WTC11 (cell line): ENCODE data around the gene TMEM121B. TPM values are rescaled to one million over a fixed set of nuclear protein-coding genes. Genes with fewer than 3 reads are reported as not detected.

Source experiments
- ATAC-seq: fragments of 200-7000 bp; cut with Tn5 transposase; 2 replicates; pipeline ENCODE4 v1.10.0; 2021; ENCODE audit warnings: mild to moderate bottlenecking, moderate library complexity
- CTCF ChIA-PET: fragments of 300-600 bp; sonication (Branson Sonifier 250); formaldehyde crosslinking; loops from one replicate; lab custom pipeline; 2021; ENCODE audit warnings: antibody characterized with exemption; lab: Charles Lee
- POLR2A ChIA-PET: fragments of 350-600 bp; sonication (Branson Sonifier 250); formaldehyde crosslinking; loops from one replicate; lab custom pipeline; 2021; ENCODE audit warnings: antibody characterized with exemption; lab: Charles Lee
- DNase-seq: peaks from one replicate; pipeline ENCODE4 v3.0.0; 2021; ENCODE audit warnings: low spot score
- H3K27ac Mint-ChIP-seq: 2 replicates; pipeline ENCODE4 v1.8.0; 2021; ENCODE audit warnings: mixed read lengths
- H3K27me3 Mint-ChIP-seq: 2 replicates; pipeline ENCODE4 v1.8.0; 2021; ENCODE audit warnings: low read depth, mild to moderate bottlenecking, moderate library complexity, mixed read lengths
- H3K36me3 Mint-ChIP-seq: 2 replicates; pipeline ENCODE4 v1.8.0; 2021; ENCODE audit warnings: mixed read lengths
- H3K4me1 Mint-ChIP-seq: 2 replicates; pipeline ENCODE4 v1.8.0; 2022; ENCODE audit warnings: mixed read lengths
- H3K4me3 Mint-ChIP-seq: 2 replicates; pipeline ENCODE4 v1.8.0; 2021; ENCODE audit warnings: mild to moderate bottlenecking, moderate library complexity, mixed read lengths
- H3K9me3 Mint-ChIP-seq: 2 replicates; pipeline ENCODE4 v1.8.0; 2021; ENCODE audit warnings: mixed read lengths
- ATF1 ChIP-seq: sonication (generic); formaldehyde crosslinking; IDR thresholded peaks from 2 replicates; pipeline ENCODE4 v1.8.1; 2023; ENCODE audit warnings: mild to moderate bottlenecking, moderate library complexity, missing genetic modification reagents
- CTCF ChIP-seq: fragments of 200-600 bp; IDR thresholded peaks from 2 replicates; pipeline ENCODE4 v1.8.0; 2022; ENCODE audit warnings: antibody characterized with exemption
- ELF4 ChIP-seq: sonication (generic); formaldehyde crosslinking; IDR thresholded peaks from 2 replicates; pipeline ENCODE4 v1.8.1; 2022; ENCODE audit warnings: low read depth, mild to moderate bottlenecking, moderate library complexity, missing genetic modification reagents
- ESRRA ChIP-seq: sonication (generic); formaldehyde crosslinking; IDR thresholded peaks from 2 replicates; pipeline ENCODE4 v1.8.1; 2022; ENCODE audit warnings: mild to moderate bottlenecking, missing genetic modification reagents, borderline replicate concordance
- MLX ChIP-seq: sonication (generic); formaldehyde crosslinking; IDR thresholded peaks from 2 replicates; pipeline ENCODE4 v1.8.1; 2023; ENCODE audit warnings: mild to moderate bottlenecking, missing genetic modification reagents, moderate library complexity
- MXD4 ChIP-seq: fragments of 250-450 bp; sonication (Bioruptor Pico); IDR thresholded peaks from 2 replicates; pipeline ENCODE4 v1.8.0; 2021; ENCODE audit warnings: mild to moderate bottlenecking, moderate library complexity, borderline replicate concordance
- NFE2L1 ChIP-seq: sonication (generic); formaldehyde crosslinking; IDR thresholded peaks from 2 replicates; pipeline ENCODE4 v1.8.1; 2023; ENCODE audit warnings: missing genetic modification reagents
- NR2C2 ChIP-seq: sonication (generic); formaldehyde crosslinking; IDR thresholded peaks from 2 replicates; pipeline ENCODE4 v1.8.0; 2022; ENCODE audit warnings: mild to moderate bottlenecking, missing genetic modification reagents
- NR3C1 ChIP-seq: sonication (generic); formaldehyde crosslinking; conservative IDR thresholded peaks from 2 replicates; pipeline ENCODE4 v1.8.1; 2023; ENCODE audit warnings: low read depth, mild to moderate bottlenecking, missing genetic modification reagents
- OVOL2 ChIP-seq: fragments of 250-450 bp; sonication (Bioruptor Pico); IDR thresholded peaks from 2 replicates; pipeline ENCODE4 v1.9.0; 2021; ENCODE audit warnings: mild to moderate bottlenecking, borderline replicate concordance
- PRRX2 ChIP-seq: fragments of 250-450 bp; sonication (Bioruptor Pico); IDR thresholded peaks from 2 replicates; pipeline ENCODE4 v1.8.0; 2021; ENCODE audit warnings: mild to moderate bottlenecking
- ZNF416 ChIP-seq: fragments of 250-450 bp; sonication (Bioruptor Pico); IDR thresholded peaks from 2 replicates; pipeline ENCODE4 v1.9.0; 2021; ENCODE audit warnings: mild to moderate bottlenecking, inconsistent platforms
- ZNF671 ChIP-seq: fragments of 250-450 bp; sonication (Bioruptor Pico); IDR thresholded peaks from 2 replicates; pipeline ENCODE4 v1.8.0; 2021; ENCODE audit warnings: mild to moderate bottlenecking
- total RNA-seq: library from RNA; stranded (reverse); gene quantifications from 3 replicates; pipeline ENCODE4 v1.2.3, GENCODE V29; 2021
- TF ChIP-seq, protein P1 (sequence below): sonication (generic); formaldehyde crosslinking; IDR thresholded peaks from 2 replicates; pipeline ENCODE4 v1.8.0; 2022; ENCODE audit warnings: mild to moderate bottlenecking, missing genetic modification reagents
- TF ChIP-seq, protein P2 (sequence below): fragments of 250-450 bp; sonication (Bioruptor Pico); IDR thresholded peaks from 2 replicates; pipeline ENCODE4 v1.9.0; 2021; ENCODE audit warnings: mild to moderate bottlenecking, borderline replicate concordance

The TMEM121B gene
- total RNA-seq, 1 experiment from 2014 or later = 7.5 TPM

DNA sequence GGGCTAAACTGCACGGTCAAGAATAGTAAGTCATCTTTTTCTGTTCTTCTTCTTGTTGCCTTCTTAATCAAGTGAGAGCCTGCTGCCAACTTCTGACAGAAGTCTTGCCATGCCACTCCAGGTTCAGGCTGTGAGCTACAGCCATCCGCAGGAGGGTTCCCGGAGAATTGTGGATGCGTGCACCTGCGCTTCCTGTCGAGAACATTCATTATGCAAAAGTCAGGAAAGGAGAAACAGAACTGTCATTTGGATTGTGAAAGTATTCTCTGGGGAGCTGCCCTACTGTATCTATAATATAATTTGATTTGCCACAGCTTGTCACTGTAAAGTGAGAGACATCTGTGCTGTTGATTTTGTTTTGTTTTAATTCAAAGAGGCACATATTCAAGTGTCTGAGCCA, 24.1 kb downstream of the TMEM121B start (continued):
- no peak for TF ChIP-seq ELF4 (CRISPR knock-in tag)
- no peak for TF ChIP-seq MLX (CRISPR knock-in tag)
- TF ChIP-seq PRRX2 = no peak
- TF ChIP-seq ATF1 (CRISPR knock-in tag) = no peak
- no peak for TF ChIP-seq ESRRA
- TF ChIP-seq, protein P1, sequence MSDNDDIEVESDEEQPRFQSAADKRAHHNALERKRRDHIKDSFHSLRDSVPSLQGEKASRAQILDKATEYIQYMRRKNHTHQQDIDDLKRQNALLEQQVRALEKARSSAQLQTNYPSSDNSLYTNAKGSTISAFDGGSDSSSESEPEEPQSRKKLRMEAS (CRISPR knock-in tag) = no peak
- TF ChIP-seq NR3C1 (CRISPR knock-in tag) = no peak
- TF ChIP-seq MXD4 = no peak
- no peak for TF ChIP-seq NR2C2 (CRISPR knock-in tag)
- TF ChIP-seq, all 79 proteins: peak for 0

DNA sequence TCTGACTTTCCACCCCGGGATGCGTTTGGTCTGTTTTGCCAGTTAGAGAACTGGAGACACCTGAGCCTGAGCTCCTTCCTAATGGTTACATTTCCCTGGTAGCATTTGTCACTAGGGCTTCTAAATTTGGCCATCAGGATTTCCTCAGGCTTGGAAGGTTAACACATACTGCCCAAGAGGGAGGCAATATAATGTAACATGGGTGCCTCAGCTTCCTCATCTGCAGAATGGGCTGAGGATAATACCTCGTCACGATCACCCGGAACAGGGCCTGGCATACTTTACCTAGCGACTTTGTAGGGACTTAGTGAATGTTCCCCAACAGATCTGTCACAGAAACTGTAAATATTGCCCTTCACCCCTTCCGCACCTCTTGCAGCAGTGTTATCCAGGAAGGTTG, 25.1 kb downstream of the TMEM121B start:
- Mint-ChIP-seq H3K9me3 (no peaks in the 10 kb centered on the region), H3K4me3 (no peak overlapping the region), H3K36me3 (peaks cover 8% of the 10 kb centered on the region; the same call in 1 of the 2 replicates), H3K27ac (no peak overlapping the region), H3K27me3 (no peaks in the 10 kb centered on the region), H3K4me1 (peaks cover 8% of the 10 kb centered on the region)
- CTCF ChIA-PET = interaction anchor here (0.6 to 3.4 kb wide), 29 partner anchors 10 to 646 kb away, joined by 3 to 27 read pairs (median 5); partner anchors contain the start of gene BCL2L13
- TF ChIP-seq ZNF416 (CRISPR knock-in tag) (no peak), OVOL2 (CRISPR knock-in tag) (no peak), NFE2L1 (CRISPR knock-in tag) (no peak), ZNF671 (CRISPR knock-in tag) (no peak), ELF4 (CRISPR knock-in tag) (no peak)
- TF ChIP-seq, protein P2, sequence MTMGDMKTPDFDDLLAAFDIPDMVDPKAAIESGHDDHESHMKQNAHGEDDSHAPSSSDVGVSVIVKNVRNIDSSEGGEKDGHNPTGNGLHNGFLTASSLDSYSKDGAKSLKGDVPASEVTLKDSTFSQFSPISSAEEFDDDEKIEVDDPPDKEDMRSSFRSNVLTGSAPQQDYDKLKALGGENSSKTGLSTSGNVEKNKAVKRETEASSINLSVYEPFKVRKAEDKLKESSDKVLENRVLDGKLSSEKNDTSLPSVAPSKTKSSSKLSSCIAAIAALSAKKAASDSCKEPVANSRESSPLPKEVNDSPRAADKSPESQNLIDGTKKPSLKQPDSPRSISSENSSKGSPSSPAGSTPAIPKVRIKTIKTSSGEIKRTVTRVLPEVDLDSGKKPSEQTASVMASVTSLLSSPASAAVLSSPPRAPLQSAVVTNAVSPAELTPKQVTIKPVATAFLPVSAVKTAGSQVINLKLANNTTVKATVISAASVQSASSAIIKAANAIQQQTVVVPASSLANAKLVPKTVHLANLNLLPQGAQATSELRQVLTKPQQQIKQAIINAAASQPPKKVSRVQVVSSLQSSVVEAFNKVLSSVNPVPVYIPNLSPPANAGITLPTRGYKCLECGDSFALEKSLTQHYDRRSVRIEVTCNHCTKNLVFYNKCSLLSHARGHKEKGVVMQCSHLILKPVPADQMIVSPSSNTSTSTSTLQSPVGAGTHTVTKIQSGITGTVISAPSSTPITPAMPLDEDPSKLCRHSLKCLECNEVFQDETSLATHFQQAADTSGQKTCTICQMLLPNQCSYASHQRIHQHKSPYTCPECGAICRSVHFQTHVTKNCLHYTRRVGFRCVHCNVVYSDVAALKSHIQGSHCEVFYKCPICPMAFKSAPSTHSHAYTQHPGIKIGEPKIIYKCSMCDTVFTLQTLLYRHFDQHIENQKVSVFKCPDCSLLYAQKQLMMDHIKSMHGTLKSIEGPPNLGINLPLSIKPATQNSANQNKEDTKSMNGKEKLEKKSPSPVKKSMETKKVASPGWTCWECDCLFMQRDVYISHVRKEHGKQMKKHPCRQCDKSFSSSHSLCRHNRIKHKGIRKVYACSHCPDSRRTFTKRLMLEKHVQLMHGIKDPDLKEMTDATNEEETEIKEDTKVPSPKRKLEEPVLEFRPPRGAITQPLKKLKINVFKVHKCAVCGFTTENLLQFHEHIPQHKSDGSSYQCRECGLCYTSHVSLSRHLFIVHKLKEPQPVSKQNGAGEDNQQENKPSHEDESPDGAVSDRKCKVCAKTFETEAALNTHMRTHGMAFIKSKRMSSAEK (CRISPR knock-in tag) = no peak
- POLR2A ChIA-PET = no interaction called here
- DNase-seq (no peak), ATAC-seq (no peak)

GRCh38 chr22:17095538-17095937, 25.6 kb downstream of the TMEM121B start:
- Mint-ChIP-seq H3K27ac (no peak overlapping the region), H3K4me1 (peaks cover 8% of the 10 kb centered on the region), H3K27me3 (no peaks in the 10 kb centered on the region), H3K9me3 (no peaks in the 10 kb centered on the region), H3K4me3 (no peak overlapping the region), H3K36me3 (peaks cover 4% of the 10 kb centered on the region; the same call in 1 of the 2 replicates)
- ATAC-seq = peak; percentile 82
- no peak for TF ChIP-seq PRRX2
- peak; percentile 32; the same call in 1 of the 2 replicates for TF ChIP-seq CTCF
- peak; percentile 64 for DNase-seq
- CTCF ChIA-PET = interaction anchor here (0.5 to 3.4 kb wide), 34 partner anchors 9 to 647 kb away, joined by 3 to 27 read pairs (median 4); partner anchors contain the start of gene BCL2L13
- POLR2A ChIA-PET = no interaction called here
